HG03342 (cell line): ENCODE measurements around the gene MYOCOS.

Experiments used
- ATAC-seq: cut with Tn5 transposase; IDR thresholded peaks from one replicate; pipeline ENCODE4 v1.9.1; 2021; ENCODE audit warnings: mild to moderate bottlenecking, moderate library complexity; ENCODE audit not compliant: unreplicated experiment

Gene MYOCOS

DNA sequence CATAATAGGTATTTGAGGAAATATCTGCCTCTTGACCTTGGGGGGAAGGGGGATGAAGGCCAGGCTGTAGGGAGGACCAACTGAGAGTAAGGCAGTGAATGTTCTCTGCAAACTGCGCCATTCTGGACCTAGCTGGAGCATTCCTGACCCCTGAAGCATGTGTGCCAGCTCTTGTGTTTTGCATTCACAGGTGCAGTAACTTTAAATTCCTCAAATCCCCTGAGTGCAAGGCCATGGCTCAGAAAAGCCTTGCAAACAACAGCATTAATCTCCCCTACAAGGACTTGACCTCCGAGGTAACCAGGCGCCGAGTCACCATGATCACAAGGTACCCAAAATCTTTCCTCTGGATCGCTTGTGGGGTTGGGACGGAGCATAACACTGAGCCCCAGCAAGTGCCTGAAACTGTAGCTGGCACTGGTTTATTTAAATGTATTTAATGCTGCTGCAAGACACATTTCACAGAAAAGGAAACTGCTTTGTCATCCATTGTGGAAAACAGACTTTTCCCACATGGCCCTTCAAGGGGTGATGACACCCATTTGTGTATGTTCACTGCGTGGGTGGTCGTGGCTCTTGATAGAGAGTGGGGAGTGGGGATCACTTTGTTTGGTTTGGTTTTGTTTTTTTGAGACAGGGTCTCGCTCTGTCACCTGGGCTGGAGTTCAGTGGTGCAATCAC, 1.7 kb downstream of the MYOCOS start:
- ATAC-seq = no peak

DNA sequence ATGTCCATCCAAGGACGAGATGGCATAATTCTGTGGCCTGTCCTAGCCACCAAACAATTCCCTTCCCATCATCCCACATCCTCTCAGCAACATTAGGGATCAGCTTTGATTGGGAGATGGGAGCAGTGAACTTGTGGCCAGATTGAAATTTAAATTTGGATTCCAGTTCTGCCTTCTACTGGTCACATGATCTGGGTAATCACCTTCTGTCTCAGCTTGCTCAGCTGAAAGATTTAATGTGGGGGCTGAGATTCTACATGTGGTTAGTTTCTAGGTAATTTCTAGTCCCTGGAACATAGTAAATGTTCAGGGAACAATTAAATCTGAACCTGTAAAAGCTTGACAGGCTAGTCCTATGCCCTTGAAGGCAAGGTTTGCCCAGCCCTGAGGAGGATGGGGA, 3.2 kb downstream of the MYOCOS start:
- no peak for ATAC-seq

- ATAC-seq = no peak
These were observed 5.0 kb downstream of the MYOCOS start for GRCh38 chr1:171627020-171627419.

DNA sequence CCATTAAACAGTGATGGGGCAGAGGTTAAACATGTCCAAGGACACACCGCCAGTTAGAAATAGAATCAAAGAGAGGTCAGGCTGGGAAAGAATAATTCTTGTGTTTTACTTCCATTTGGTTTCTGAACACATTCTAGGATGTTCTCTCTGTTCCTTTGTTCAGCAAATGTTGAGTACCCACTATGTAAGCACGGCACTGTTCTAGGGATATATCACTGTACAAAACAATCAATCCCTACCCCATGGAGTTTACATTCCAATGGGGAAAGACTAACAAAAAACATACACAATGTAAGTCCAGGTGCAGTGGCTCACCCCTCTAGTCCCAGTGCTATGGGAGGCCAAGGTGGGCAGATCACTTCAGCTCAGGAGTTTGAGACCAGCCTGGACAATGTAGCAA, 6.2 kb downstream of the MYOCOS start:
- ATAC-seq = no peak

GRCh38 chr1:171635661-171636060, 13.6 kb downstream of the MYOCOS start:
- no peak for ATAC-seq

DNA sequence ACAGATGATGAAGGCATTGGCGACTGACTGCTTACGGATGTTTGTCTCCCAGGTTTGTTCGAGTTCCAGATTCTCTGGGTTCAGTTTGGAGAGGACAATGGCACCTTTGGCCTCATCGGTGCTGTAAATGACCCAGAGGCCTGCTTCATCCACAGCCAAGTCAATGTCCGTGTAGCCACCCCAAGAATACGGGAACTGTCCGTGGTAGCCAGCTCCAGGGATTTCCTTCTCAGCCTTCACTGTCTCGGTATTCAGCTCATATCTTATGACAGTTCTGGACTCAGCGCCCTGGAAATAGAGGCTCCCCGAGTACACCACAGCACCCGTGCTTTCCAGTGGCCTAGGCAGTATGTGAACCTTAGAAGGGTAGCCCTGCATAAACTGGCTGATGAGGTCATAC, 14.1 kb downstream of the MYOCOS start:
- ATAC-seq = no peak

DNA sequence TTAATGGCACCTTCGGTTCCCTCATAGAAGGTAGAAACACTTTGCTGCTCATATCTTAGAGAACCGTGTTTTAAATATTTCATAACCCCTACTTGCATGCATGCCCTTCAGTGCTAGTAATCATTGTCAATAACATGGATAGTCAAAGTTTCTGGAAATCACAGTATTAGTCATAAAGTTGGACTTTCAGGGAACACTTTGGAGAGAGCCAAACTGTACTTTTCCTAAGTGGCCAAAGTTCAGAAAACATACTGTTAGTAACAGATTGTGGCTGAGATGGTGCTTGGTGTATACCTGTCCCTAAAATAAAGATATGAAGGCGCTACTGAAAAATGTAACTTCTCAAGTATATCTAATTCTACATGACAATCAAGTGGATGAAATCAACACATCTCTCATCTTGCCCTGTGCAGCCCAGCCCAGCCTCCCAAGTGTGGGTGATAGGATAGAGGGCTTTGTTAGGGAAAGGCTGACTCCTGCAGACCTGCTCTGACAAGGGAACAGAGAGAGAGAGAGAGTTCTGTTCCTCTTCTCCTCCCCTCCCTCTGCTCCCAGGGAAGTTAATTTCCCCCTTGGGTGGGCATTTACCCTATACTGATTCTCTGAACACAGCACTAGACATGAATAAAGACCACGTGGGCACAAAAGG, 16.0 kb downstream of the MYOCOS start:
- ATAC-seq = no peak

GRCh38 chr1:171640225-171640624, 18.2 kb downstream of the MYOCOS start:
- ATAC-seq = no peak

DNA sequence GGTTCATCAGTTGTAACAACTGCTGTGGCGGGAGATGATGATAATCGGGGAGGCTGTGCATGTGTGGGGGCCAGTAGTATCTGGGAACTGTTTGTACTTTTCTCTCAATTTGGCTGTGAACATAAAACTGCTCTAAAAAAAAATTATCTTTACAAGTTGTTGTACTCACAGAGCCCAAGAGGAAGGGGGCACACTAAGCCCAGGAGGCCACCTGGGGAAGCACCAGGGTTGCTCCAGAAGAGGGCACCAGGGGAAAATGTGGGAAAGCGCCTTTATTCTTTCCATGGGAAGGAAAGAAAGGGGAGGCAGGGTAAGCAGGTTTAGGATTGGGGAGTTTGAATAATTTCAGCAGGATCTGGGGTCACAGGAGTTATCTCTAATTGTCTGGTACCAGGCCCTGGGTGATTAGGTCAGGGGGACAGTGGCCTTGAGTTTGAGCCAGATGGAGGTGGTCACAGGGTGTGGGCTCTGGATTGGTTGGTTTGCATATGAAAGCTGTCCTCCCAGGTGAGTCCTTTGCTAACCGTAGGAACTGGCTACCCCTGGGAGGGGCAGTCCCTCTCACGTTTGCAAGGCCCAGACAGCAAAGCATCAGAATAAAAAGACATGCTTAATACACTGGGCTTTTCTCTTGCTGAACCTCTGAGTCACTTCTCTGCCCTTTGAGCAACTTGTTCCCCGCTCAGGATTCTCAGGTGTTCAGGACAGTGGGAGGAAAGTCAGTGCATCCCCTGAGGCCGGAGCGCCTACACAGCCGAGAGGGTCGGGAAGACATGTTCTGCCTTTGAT, 19.2 kb downstream of the MYOCOS start:
- ATAC-seq = no peak

- ATAC-seq = no peak
These were observed 20.2 kb downstream of the MYOCOS start for GRCh38 chr1:171642197-171642596.

GRCh38 chr1:171643156-171643555, 21.1 kb downstream of the MYOCOS start:
- ATAC-seq = no peak

DNA sequence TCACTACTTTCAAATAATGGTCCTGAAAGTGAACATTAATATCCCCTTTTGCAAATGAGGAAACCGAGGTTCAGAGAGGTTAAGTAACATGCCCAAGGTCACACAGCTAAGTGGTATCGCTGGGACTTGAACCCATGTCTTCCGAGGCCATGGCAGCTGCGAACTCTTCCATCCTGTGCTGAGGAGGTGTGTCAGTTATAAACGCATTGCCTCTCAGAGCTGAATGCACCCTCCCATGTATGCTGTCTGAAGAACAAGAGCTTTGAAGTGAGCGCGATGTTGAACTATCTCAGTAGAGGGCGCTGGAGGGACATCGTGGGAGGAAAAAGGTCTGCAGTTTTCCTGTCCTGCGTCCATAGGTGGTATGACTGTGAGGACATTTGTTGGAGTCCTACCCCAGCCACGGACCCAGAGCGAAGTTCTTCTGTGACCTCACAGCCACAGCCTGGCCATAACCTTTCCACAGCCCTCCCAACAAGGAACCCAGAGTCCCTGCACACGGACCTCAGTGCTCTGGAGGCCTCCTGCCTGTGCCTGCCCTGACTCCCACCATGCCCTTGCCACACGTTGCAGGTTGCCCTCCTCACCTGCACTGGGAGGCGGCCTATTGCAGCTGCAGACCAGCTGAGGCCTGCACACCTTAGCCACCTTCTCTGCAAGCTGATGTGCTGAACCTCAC, 22.9 kb downstream of the MYOCOS start:
- peak; percentile 76 for ATAC-seq

DNA sequence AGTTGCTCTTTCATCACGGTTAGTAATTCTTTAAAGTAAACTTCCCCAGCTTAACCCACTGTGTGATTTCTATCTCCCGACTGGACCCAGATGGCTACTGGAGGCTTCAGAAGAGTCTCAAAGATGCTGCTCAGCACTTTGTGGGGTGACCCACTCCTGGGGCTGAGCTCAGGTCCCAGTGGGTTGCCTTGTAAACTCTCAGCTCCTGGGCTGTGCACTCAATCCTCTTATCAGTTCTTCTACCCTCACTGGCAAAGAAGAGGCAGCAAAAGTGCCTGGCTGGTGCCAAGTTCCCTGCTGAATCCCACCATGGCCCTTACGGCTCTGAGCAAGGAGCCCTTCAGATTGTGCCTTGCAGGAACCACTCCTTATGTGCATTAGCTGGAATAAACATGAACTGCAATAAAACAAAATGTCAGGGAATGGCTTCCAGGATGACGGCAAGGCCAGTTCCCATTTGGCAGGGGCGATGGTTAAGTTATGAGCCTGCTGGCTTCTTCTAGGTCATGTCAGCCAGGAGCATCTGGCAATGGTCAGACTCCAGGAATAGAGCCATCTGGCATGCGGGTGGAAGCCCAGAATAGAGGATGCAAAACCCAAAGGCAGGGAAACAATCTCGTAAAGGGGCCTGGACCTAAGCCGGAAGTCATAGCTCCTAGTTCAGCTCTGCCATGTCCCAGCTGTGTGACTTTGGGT, 23.7 kb downstream of the MYOCOS start:
- ATAC-seq = no peak

GRCh38 chr1:171646249-171646560, 24.2 kb downstream of the MYOCOS start:
- no peak for ATAC-seq

GRCh38 chr1:171652234-171652822, 30.3 kb downstream of the MYOCOS start, which contains the start of gene MYOC:
Gene MYOC (minus strand): TSS chr1:171652688. CDS start chr1:171652611, 77 bp downstream.
- no peak for ATAC-seq

DNA sequence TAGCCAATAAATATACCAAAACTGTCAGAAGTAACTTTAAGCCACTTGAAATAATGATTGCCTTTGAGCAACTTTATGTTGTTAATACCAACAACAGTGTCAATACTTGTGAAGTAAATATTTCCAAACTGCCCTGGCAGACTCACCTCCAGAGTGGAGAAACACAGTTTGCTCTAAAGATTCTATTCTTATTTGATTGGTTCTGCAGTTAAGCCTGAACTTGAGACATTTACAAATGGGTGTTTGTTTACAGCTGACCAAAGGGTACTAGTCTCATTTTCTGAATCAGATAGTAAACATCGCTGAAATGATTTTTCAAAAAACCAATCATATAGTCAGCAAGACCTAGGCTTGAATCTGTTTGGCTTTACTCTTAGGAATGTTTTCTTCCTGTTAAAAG, 31.8 kb downstream of the MYOCOS start:
- no peak for ATAC-seq

GRCh38 chr1:171654201-171654941, 32.3 kb downstream of the MYOCOS start:
- ATAC-seq = no peak

- ATAC-seq = peak; percentile 68
These were observed 33.1 kb downstream of the MYOCOS start for GRCh38 chr1:171654942-171655745.

- ATAC-seq = no peak
These were observed 33.7 kb downstream of the MYOCOS start for GRCh38 chr1:171655746-171656116.
